HG02870 (cell line): ENCODE data around the gene SHOX.
"Not testable (repeated sequence)": the region's sequence is repeated elsewhere in the genome, so short reads cannot be mapped to it uniquely, and the experiment has no call there.

ENCODE experiments used
- ATAC-seq: cut with Tn5 transposase; IDR thresholded peaks from one replicate; pipeline ENCODE4 v1.9.1; 2021; ENCODE audit warnings: mild to moderate bottlenecking, moderate library complexity; ENCODE audit not compliant: unreplicated experiment

SHOX gene

DNA sequence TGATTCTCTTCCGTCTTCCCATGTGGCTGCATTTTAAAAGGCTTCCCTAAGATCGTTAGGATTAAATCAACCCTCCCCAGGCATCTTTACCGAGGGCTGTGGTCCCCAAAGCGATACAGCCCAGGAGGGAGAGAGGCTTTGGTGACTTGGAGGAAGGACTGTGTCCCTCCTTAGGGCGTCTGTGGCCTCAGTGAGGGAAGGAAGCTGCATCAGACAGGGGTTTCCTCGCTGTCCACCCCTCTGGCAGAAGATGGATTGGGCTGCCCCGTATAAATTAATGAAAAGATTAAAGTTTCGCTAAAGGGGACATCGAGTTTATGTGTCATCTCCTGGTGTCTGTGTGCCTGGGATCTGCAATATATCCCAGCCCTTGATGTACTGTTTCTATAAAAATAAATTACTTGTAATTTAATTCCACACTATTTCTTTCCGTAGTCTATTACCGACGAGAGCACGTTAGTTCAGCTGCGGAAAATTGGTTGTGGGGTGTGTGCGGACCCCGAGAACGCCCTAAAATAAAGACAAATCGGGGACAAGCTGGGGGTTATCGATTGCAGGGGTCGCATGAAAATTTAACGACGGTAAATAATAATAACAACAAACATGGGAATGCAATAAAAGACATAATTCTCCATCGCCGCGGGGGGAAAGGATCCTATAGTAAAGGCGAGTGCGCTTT lies 6.5 kb downstream of the SHOX start:
- ATAC-seq: no peak

DNA sequence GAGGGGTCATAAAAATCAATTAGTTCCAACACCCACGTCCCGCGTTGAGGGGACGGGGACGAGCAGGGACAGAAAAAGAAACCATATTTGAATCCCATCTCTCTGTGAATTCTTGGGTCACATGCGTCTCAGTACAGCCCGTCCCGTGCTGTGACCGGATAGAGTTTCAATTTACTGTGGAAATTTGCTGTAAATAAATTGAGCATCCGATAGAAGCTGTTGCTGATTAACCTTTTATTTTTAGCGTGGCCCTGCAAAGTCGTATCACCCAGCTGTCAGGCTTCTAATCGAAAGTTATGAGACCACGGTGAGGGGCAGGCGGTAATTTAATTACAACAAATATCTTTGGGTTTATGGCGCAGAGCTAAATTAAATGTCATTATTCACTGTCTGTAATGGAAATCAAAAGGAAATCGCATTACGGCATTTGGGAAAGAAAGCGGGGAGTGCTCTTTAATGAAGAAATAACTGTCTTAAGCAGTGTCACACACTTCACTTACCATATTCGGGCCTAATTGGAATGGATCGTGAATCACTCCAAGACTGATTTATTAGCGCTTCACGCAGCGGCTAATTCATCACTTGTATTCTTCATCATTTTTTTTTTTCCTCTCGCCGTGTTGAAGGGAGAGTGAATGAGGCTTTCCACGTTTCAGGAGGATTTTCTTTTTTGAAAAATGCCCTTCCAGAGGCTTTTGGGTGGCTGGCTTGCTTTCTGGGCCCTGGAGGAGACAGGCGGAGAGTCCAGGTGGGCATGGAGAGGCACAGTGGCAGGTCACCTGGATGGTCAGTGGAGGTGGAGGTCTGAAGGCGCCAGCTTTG lies 7.3 kb downstream of the SHOX start:
- ATAC-seq: no peak

DNA sequence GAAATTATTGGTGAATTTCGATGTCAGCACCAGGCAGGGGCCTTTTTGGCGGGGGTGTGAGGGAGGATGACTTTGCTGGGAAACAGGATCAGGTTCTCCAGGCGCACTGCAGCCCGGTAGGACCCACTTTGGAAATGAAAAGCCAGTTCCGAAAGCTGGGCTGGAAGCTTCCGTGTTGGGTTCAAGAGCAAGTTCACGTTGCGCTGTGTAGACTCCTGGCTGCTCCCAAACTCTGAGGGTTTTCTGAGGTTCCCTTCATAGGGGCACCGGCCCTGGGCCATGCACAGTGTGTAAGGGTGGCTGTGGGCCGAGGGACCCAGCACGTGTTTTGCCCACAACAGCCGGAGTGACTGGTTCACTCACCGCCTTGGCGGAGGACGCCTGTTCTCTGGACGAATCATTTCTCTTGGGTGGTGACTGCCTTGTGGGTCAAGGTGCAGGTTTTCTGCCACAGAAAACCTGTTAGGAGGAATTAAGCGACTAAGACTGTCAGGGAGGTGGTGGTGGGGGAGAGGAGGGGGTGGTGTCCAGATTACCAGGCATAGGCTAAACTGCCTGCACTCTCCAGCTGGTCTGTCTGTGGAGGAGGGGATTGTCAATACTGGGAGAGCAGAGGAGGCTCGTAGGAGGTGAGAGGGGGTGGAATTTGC lies 8.0 kb downstream of the SHOX start:
- ATAC-seq: no peak

DNA sequence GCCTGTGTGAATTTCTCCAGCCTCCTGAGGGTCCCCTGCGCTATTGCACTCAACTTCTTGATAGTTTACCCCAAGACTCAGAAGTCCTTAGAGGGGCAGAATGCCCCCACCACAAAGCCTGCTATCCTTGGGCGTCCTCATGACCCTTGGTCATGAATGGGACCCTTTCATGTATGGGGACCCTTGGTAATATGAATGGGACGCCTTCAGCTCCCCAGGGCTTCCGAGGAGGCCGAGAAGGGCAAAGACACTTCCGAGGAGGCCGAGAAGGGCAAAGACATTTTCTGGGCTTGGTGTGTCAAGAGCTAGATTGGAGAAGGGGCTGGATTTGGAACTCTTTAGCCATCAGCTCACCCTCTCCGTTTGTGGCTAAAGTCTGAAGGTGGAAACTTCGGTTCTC lies 8.6 kb downstream of the SHOX start:
- ATAC-seq: no peak

- ATAC-seq: no peak
Observed at GRCh38 chrX:640641-641040, 10.1 kb downstream of the SHOX start.

- ATAC-seq: no peak
Observed at GRCh38 chrX:641671-642435, 11.3 kb downstream of the SHOX start.

GRCh38 chrX:642436-643240 lies 12.0 kb downstream of the SHOX start:
- ATAC-seq: no peak

DNA sequence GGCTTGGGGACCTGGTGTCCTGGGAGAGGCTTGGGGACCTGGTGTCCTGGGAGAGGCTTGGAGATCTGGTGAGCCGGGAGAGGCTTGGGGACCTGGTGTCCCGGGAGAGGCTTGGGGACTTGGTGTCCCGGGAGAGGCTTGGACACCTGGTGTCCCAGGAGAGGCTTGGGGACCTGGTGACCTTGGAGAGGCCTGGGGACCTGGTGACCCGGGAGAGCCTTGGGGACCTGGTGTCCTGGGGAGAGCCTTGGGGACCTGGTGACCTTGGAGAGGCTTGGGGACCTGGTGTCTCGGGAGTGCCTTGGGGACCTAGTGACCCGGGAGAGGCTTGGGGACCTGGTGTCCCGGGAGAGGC lies 12.6 kb downstream of the SHOX start:
- no peak for ATAC-seq

DNA sequence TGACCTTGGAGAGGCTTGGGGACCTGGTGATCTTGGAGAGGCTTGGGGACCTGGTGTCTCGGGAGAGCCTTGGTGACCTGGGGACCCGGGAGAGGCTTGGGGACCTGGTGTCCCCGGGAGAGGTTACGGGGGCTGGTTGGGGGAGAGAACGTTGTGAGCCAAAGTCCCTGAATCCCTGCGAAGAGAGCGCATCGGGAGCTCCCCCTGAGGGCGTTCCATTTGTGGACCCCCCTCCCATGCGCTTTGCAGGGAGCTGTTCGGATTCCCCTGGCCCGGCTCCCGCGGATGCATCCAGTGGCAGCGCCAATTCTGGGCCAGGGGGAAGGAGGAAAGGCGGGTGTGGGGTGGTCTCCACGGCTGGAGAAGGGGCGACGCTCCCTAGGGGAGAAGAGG lies 13.3 kb downstream of the SHOX start:
- no peak for ATAC-seq

DNA sequence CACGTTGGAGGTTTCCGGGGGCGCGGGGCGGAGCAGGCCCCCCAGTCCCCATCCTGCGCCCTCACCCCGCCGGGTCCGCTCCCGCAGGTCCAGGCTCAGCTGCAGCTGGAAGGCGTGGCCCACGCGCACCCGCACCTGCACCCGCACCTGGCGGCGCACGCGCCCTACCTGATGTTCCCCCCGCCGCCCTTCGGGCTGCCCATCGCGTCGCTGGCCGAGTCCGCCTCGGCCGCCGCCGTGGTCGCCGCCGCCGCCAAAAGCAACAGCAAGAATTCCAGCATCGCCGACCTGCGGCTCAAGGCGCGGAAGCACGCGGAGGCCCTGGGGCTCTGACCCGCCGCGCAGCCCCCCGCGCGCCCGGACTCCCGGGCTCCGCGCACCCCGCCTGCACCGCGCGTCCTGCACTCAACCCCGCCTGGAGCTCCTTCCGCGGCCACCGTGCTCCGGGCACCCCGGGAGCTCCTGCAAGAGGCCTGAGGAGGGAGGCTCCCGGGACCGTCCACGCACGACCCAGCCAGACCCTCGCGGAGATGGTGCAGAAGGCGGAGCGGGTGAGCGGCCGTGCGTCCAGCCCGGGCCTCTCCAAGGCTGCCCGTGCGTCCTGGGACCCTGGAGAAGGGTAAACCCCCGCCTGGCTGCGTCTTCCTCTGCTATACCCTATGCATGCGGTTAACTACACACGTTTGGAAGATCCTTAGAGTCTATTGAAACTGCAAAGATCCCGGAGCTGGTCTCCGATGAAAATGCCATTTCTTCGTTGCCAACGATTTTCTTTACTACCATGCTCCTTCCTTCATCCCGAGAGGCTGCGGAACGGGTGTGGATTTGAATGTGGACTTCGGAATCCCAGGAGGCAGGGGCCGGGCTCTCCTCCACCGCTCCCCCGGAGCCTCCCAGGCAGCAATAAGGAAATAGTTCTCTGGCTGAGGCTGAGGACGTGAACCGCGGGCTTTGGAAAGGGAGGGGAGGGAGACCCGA lies 14.0 kb downstream of the SHOX start:
- no peak for ATAC-seq

DNA sequence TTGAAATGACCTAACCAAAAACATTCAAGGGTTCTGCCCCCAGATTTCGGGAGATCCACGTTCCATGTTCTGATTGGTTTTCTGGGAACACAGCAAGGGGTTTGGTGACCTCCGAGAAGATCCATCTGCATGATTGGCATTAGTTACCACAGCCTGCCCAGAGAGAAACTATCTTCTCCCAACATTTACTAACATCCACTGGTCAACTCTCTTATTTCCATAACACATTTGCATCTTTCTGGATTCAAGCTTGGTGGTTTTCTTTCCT lies 15.6 kb downstream of the SHOX start:
- ATAC-seq: no peak

DNA sequence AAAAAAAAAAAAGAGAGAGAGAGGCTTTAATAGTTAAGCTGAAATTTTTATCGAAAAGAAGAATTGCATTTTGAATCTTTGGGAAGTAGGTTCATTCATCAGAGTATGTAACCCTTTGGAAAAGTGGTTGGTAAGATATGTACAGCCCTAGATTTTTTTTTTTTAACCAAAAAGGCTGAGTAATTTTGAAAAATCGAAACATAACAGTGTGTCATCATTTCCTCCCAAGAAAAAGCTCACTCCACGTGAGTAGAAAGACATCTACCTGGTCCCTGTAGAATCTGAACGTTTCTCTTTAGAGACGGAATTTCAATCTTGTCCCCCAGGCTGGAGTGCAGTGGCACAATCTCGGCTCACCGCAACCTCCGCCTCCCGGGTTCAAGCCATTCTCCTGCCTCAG lies 16.2 kb downstream of the SHOX start:
- ATAC-seq: no peak

DNA sequence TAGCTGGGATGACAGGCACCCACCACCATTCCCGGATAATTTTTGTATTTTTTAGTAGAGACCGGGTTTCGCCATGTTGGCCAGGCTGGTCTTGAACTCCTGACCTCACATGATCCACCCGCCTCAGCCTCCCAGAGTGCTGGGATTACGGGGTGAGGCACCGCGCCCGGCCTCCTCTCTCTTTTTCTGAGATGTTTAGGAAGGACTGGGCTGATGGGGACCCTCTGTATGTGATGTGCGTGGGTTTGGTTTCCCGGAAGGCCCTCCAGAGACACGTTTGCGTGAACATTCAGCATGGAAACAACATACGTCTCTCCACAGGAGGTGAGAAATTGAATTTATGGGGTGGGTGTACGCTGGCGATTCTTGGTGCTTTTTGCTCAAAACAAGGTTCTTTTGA lies 18.6 kb downstream of the SHOX start:
- ATAC-seq: no peak

DNA sequence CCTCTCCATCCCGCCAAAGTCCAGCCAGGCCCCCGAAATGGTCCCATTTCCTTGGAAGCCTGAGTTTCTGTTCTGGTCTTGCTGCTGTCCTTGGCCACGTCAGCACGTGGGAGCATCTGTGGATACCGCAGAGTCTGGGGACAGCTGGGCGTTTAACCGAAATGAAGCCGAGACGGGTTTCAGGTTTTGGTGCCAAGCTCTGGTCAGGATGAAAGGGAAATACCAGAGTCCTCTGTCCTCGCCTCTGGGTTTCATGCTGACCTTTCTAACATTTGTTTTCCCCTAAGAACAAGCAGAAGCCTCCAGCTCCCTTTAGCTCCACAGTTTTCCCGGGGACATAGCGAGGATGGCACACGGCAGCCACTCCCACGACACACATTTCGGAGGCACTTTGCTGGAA lies 19.7 kb downstream of the SHOX start:
- no peak for ATAC-seq

- no peak for ATAC-seq
Observed at GRCh38 chrX:650811-651210, 20.2 kb downstream of the SHOX start.

- ATAC-seq: not testable (repeated sequence)
Observed at GRCh38 chrX:651922-652321, 21.3 kb downstream of the SHOX start.

- no peak for ATAC-seq
Observed at GRCh38 chrX:652341-652741, 21.8 kb downstream of the SHOX start.

- ATAC-seq: no peak
Observed at GRCh38 chrX:653306-653705, 22.7 kb downstream of the SHOX start.

- ATAC-seq: no peak
Observed at GRCh38 chrX:661154-661553, 30.6 kb downstream of the SHOX start.

DNA sequence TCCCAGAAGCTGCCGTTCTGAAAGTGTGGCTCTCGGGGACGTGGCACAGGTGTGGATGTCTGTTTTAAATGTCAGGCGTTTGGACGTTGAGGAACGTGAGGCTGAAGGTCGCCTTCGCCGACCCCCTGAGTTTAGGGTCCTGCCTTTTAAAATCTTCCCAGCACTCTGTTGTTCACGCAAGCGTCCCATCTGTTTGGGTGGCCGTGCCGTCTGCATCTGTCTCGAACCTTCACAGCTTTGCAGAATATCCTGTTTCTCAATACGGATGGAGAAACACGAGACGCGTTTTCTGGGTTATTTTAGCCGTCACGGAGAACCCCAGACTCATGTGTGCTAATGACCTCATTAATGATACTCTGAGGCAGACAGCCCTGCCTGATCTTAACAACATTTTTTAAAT lies 31.5 kb downstream of the SHOX start:
- ATAC-seq: no peak
